ENCODE measurements around the gene DNAJC6.
"Not testable (repeated sequence)": the region's sequence is repeated elsewhere in the genome, so short reads cannot be mapped to it uniquely, and the experiment has no call there.

Gene DNAJC6

DNA sequence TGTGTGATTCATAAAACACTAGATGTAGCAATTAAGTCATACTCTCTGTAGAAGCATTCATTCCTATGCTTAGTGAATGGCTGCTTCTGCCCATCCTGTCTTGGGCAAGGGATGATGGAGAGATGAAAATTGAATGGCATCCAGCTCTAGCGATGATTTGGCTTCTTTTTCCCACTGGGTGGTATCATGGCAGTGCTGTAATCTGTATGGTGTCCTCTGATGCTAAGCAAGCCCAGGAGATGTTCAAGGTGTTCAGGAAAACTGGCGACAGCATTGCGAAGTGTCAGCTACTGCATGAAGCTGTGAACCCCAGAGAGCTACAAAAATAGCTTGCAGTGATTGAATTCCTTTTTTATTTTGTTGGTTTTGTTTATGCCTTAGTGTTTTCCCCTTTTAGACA, 62.2 kb downstream of the DNAJC6 start:
- Histone ChIP-seq H3K4me3 (no peak overlapping the region), H3K27ac (no peak overlapping the region)
- TF ChIP-seq, protein P1, sequence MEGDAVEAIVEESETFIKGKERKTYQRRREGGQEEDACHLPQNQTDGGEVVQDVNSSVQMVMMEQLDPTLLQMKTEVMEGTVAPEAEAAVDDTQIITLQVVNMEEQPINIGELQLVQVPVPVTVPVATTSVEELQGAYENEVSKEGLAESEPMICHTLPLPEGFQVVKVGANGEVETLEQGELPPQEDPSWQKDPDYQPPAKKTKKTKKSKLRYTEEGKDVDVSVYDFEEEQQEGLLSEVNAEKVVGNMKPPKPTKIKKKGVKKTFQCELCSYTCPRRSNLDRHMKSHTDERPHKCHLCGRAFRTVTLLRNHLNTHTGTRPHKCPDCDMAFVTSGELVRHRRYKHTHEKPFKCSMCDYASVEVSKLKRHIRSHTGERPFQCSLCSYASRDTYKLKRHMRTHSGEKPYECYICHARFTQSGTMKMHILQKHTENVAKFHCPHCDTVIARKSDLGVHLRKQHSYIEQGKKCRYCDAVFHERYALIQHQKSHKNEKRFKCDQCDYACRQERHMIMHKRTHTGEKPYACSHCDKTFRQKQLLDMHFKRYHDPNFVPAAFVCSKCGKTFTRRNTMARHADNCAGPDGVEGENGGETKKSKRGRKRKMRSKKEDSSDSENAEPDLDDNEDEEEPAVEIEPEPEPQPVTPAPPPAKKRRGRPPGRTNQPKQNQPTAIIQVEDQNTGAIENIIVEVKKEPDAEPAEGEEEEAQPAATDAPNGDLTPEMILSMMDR (IDR thresholded peaks at IDR 0.05) = no peak
- DNase-seq (ENCODE audit: low spot score) = no peak

DNA sequence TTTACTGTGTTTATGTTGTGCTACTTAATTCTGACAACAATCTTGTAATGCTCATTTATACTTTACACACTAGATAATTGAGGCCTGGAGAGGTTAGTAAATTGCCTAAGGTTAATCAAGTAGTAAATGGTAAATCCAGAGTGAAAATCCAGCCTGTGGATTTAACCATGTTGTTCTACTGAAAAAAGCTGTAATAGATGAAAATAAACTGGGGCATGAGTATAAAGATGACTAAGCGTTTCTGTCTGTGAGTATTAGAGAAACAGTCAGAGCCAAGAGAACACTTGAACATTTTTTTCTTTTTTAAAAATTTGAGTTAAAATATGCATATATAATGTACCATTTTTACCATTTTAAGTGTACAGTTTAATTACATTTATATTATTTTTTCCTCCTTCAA, 63.2 kb downstream of the DNAJC6 start:
- no peak overlapping the region for H3K4me3 ChIP-seq
- no peak for DNase-seq (ENCODE audit: low spot score)
- no peak overlapping the region for H3K27ac ChIP-seq
- TF ChIP-seq, protein P1 (IDR thresholded peaks at IDR 0.05) = no peak

DNA sequence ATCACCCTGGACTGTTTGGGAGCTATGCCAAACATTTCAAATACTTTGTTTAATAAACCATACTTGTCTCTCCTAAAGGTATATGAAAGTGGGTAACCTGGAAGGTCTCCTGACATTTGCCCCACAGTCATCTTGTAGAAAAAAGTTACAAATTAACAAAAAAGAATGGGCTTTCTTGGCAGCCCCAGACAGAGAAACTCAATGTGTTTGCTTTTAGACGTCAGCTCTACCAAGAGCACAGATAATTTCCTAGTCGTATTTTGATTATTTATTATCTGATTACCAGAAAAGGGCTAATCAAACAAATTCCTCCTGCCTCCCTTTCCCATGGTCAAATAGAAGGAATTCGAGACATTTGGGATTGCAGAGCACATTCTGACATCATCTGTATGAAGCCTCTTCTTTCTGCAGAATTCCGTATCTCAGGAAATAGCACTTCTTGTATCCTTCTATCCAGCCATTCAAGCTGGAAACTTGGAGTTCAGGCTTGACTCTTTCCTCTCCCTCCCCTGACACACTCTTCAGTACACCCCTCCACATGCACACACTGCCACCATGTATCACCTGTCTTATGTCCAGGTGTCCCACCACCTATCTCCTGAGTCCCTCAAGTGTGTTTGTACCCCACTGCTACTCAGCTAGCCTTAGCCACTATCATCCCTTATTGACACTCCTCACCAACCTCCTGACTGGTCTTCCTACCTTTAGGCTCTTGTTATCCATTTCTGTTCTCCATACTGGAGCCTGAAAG, 68.3 kb downstream of the DNAJC6 start:
- DNase-seq (ENCODE audit: low spot score) = no peak
- no peak overlapping the region for H3K27ac ChIP-seq
- H3K4me3 ChIP-seq = no peak overlapping the region
- TF ChIP-seq, protein P1 (IDR thresholded peaks at IDR 0.05) = no peak

DNA sequence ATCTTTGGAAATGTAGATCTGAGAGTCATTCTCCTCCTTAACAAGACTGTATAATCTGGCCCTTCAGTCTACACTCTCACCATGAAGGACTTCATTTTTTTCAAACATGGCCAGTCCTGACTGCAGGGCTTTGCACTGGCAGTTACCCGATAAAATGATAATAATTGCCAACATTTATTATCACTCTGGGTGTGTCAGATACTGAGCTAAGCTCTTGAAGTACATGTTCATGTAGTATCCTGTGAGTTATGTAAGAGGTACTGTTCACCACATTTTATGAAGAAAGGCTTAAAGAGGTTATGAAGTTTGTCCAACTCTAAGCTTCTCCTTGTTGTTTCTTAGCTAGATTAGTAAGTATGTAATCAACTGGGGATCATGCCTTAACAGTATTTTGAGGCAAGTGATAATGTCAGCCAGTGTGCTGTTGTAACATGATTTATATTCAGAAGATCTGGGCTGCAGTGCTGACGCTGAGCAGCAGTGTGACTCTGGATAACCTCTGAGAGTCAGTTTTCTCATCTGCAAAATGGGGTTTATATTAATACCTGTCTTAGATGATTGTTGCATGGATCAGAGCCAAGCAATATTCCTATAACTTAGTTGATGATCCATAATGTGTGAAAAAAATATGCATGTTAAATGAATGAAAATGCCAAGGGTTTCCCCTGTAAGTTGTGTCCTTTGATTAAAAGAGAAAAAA, 69.1 kb downstream of the DNAJC6 start:
- Histone ChIP-seq H3K4me3 (no peak overlapping the region), H3K27ac (no peak overlapping the region)
- DNase-seq (ENCODE audit: low spot score) = no peak
- TF ChIP-seq, protein P1 (IDR thresholded peaks at IDR 0.05) = no peak

DNA sequence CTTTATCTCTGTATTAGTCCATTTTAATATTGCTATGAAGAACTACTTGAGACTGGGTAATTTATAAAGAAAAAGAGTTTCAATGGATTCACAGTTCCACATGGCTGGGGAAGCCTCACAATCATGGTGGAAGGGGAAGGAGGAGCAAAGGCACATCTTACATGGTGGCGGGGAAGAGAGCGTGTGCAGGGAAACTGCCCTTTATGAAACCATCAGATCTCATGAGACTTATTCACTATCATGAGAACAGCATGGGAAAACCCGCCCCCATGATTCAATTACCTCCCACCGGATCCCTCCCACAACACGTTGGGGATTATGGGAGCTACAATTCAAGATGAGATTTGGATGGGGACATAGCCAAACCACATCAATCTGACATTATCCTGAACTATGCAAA, 75.1 kb downstream of the DNAJC6 start:
- not testable (repeated sequence) for H3K27ac ChIP-seq; DNase-seq (ENCODE audit: low spot score); H3K4me3 ChIP-seq

DNA sequence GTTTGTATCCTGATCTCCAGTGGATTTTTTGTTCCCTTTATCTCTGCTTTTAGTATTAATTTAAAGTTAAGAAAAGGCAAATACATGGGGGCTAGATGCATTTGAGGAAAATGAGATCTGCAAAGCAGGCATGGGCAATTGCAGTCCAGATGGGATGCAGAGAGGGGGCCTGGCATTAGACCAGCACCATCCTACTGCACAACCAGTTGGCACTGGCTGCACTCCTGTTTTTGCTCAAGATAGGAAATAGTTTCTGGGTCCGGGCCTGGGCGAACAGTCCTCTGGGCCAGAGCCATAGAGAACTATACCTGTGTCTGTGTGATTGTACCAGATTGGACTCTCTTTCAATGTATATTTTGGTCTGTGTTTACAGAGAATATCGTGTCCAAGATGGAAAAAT, 77.1 kb downstream of the DNAJC6 start:
- H3K27ac ChIP-seq = no peak overlapping the region
- H3K4me3 ChIP-seq = no peak overlapping the region
- no peak for DNase-seq (ENCODE audit: low spot score)
- TF ChIP-seq, protein P1 (IDR thresholded peaks at IDR 0.05) = no peak

DNA sequence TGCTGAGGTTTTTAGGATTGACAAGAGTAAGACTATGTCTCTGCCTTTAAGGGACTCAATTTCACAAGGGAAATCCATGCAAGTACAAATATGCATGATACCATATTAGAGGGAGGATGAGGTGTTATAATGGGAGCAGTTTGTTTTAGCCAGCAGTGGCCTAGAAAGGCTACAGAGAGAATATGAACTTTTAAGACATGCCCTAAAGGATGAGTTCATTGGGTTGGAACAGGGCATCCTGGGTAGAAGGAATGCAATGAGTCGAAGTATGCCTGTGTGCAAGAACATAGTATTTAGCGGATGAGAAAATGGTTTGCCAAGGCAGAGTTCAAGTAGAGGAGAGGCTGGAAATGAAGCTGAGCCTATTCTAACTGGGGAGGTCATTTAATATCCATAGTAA, 78.5 kb downstream of the DNAJC6 start:
- no peak for DNase-seq (ENCODE audit: low spot score)
- H3K27ac ChIP-seq = no peak overlapping the region
- no peak overlapping the region for H3K4me3 ChIP-seq
- TF ChIP-seq, protein P1 (IDR thresholded peaks at IDR 0.05) = no peak
